Endothelial cell of umbilical vein (primary cell): ENCODE results near the gene TRIM56. TPM values are rescaled to one million over a fixed set of nuclear protein-coding genes. Genes with fewer than 3 reads are reported as not detected.

ENCODE experiments used
- BruUV-seq: library from RNA; stranded (reverse); fragments of 400-500 nt; replicated peaks from 2 replicates; lab custom pipeline; 2021; lab: Mats Ljungman, UMichigan
- CTCF ChIA-PET: fragments of 300-600, 350-600 bp; sonication (Branson Sonifier 250); formaldehyde crosslinking; loops from one replicate; lab custom pipeline; 2021; ENCODE audit warnings: antibody characterized with exemption, inconsistent platforms; lab: Charles Lee
- POLR2A ChIA-PET: fragments of 300-600, 350-600 bp; sonication (Branson Sonifier 250); formaldehyde crosslinking; loops from one replicate; lab custom pipeline; 2021; ENCODE audit warnings: antibody characterized with exemption, inconsistent platforms; lab: Charles Lee
- DNase-seq: peaks from one replicate; pipeline ENCODE4 v3.0.0-alpha.2; 2011; ENCODE audit warnings: low read depth, low spot score
- FAIRE-seq: peaks from 2 replicates; lab custom pipeline; 2011; peaks lifted over from hg19 to GRCh38; lab: Jason Lieb, UNC
- H2AFZ ChIP-seq: 2 replicates; pipeline ENCODE4 v1.6.0; 2012; ENCODE audit warnings: low read depth, low read length, control low read depth, inconsistent platforms
- H3K27ac ChIP-seq: 2 replicates; pipeline ENCODE4 v1.5.1; 2011; ENCODE audit warnings: low read depth, mild to moderate bottlenecking, control low read depth, low read length, moderate library complexity; ENCODE audit not compliant: insufficient read depth
- H3K27me3 ChIP-seq, 2 experiments: 2 replicates each; pipeline versions ENCODE4 v1.6.0 to v1.6.1; 2011; ENCODE audit warnings: low read length in 2 of 2, mixed read lengths in 1 of 2; ENCODE audit not compliant: control insufficient read depth in 2 of 2, insufficient read depth in 2 of 2
- H3K36me3 ChIP-seq, 2 experiments: 2 replicates in 1 of 2; 3 replicates in 1 of 2; pipeline ENCODE4 v1.5.1; 2011; ENCODE audit warnings: low read length in 2 of 2, mild to moderate bottlenecking in 1 of 2, moderate library complexity in 1 of 2; ENCODE audit not compliant: control insufficient read depth in 2 of 2, insufficient read depth in 2 of 2; ENCODE audit errors: extremely low read depth in 1 of 2
- H3K4me1 ChIP-seq: 3 replicates; pipeline ENCODE4 v1.5.1; 2011; ENCODE audit warnings: mild to moderate bottlenecking, low read length; ENCODE audit not compliant: control insufficient read depth, insufficient read depth; ENCODE audit errors: extremely low read depth
- H3K4me2 ChIP-seq: 2 replicates; pipeline ENCODE4 v1.6.1; 2011; ENCODE audit warnings: low read length, control low read depth, mixed read lengths; ENCODE audit not compliant: insufficient read depth
- H3K4me3 ChIP-seq, 3 experiments: fragments of 200-600 bp in 1 of 3; sonication (generic), shearing (Covaris generic) in 1 of 3; replicated peaks in 1 of 3; 2 replicates each; pipeline ENCODE4 v1.5.1; 2011 to 2016; ENCODE audit warnings: control low read depth in 3 of 3, low read length in 3 of 3, mild to moderate bottlenecking in 2 of 3, inconsistent platforms in 1 of 3, low read depth in 1 of 3, moderate library complexity in 1 of 3; ENCODE audit not compliant: insufficient read depth in 1 of 3
- H3K79me2 ChIP-seq: 2 replicates; pipeline ENCODE4 v1.6.0; 2012; ENCODE audit warnings: low read length, inconsistent platforms; ENCODE audit not compliant: control insufficient read depth, insufficient read depth
- H3K9ac ChIP-seq: replicated peaks from 2 replicates; pipeline ENCODE3; 2011; ENCODE audit warnings: low read length, control low read depth; ENCODE audit not compliant: insufficient read depth; ENCODE audit errors: extremely low read depth
- H3K9me1 ChIP-seq: replicated peaks from 3 replicates; pipeline ENCODE4 v1.6.0; 2011; ENCODE audit warnings: mild to moderate bottlenecking, low read length; ENCODE audit not compliant: control insufficient read depth, insufficient read depth; ENCODE audit errors: extremely low read depth
- H3K9me3 ChIP-seq: replicated peaks from 2 replicates; pipeline ENCODE4 v1.5.1; 2012; ENCODE audit warnings: low read length, inconsistent platforms; ENCODE audit not compliant: control insufficient read depth, insufficient read depth
- H4K20me1 ChIP-seq: replicated peaks from 2 replicates; pipeline ENCODE3; 2011; ENCODE audit warnings: mild to moderate bottlenecking, low read length; ENCODE audit not compliant: control insufficient read depth, insufficient read depth; ENCODE audit errors: extremely low read depth
- FOS ChIP-seq: IDR thresholded peaks from 2 replicates; pipeline ENCODE4 v1.6.1; 2011; ENCODE audit warnings: mild to moderate bottlenecking, low read length, moderate library complexity, borderline replicate concordance; ENCODE audit not compliant: insufficient read depth
- GATA2 ChIP-seq: IDR thresholded peaks from 2 replicates; pipeline ENCODE4 v1.7.0; 2011; ENCODE audit warnings: low read depth, mild to moderate bottlenecking, moderate library complexity, mixed read lengths, low read length; ENCODE audit not compliant: insufficient read length, insufficient read depth
- JUN ChIP-seq: IDR thresholded peaks from 2 replicates; pipeline ENCODE4 v1.6.1; 2011; ENCODE audit warnings: borderline replicate concordance, low read depth; ENCODE audit not compliant: insufficient read length, insufficient read depth
- MYC ChIP-seq: IDR thresholded peaks from one replicate; pipeline ENCODE4 v1.6.1; 2011; ENCODE audit warnings: mild to moderate bottlenecking, low read depth, low read length
- POLR2A ChIP-seq: IDR thresholded peaks from 2 replicates; pipeline ENCODE4 v1.6.1; 2012; ENCODE audit warnings: low read depth, mild to moderate bottlenecking, control low read depth, low read length
- POLR2AphosphoS5 ChIP-seq: IDR thresholded peaks from 2 replicates; pipeline ENCODE4 v1.6.1; 2012; ENCODE audit warnings: low read depth, mild to moderate bottlenecking, control low read depth, low read length, moderate library complexity; ENCODE audit not compliant: insufficient read depth
- dilution Hi-C: fragments of 300-500 bp; cut with MboI; formaldehyde crosslinking; loops from one replicate; pipeline ENCODE4 v1.15.0; 2019; ENCODE audit warnings: low sequenced_read_pairs; ENCODE audit not compliant: extremely low pct_ligation_motif_present
- intact Hi-C: fragments of 100-400 bp; cut with micrococcal nuclease; formaldehyde crosslinking; loops from one replicate; pipeline ENCODE4 v1.10.0; 2022
- polyA plus RNA-seq, 4 experiments: library from polyadenylated mRNA; depleted of rRNA in 3 of 4; stranded (reverse) in 3 of 4; unstranded in 1 of 4; fragments of >200 nt; gene quantifications; 2 replicates each; pipeline versions ENCODE4 v1.2.1 to v1.2.3, GENCODE V29; 2011 to 2012; ENCODE audit warnings: missing spikeins in 1 of 4
- total RNA-seq: library from RNA; stranded (reverse); gene quantifications from 2 replicates; pipeline ENCODE4 v1.2.3, GENCODE V29; 2021
- TF ChIP-seq, protein P1 (sequence below): IDR thresholded peaks from 2 replicates; pipeline ENCODE4 v1.6.1; 2011; ENCODE audit not compliant: insufficient read depth, insufficient read length
- TF ChIP-seq, protein P2 (sequence below), 2 donors: IDR thresholded peaks; 1 replicate in 1 of 2; 2 replicates in 1 of 2; pipeline ENCODE4 v1.5.1; 2011; ENCODE audit warnings: low read length in 2 of 2, mild to moderate bottlenecking in 2 of 2, moderate library complexity in 2 of 2, control low read depth in 1 of 2, inconsistent platforms in 1 of 2, low read depth in 1 of 2; ENCODE audit not compliant: insufficient read depth in 1 of 2; ENCODE audit errors: extremely low read depth in 1 of 2

Gene TRIM56
- total and polyA plus RNA-seq, 2 donors (not counting 3 experiments of a cell fraction or from before 2014, with no cell fraction given) = 2.3 to 25.1 TPM

DNA sequence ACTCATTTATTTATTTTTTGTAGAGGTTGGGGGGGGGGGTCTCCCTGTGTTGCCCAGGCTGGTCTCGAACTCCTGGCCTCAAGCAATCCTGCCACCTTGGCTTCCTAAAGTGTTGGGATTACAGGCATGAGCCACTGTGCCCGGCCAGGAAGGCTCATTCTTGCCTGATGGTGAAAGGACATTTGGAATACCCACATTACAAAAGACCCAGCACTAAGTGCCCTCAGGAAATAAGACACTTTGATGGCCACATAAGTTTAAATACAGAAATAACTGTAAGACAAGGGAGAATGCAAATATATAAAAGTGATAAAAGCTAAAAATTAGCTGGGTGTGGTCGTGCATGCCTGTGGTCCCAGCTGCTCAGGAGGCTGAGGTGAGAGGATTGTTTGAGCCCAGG lies 33.6 kb downstream of the TRIM56 start:
- peak overlapping the region; percentile 95 for H3K27ac ChIP-seq
- no TSS peak for BruUV-seq
- no peak overlapping the region for H3K9ac ChIP-seq
- no peak for TF ChIP-seq MYC
- no peak for TF ChIP-seq POLR2A
- no peak for TF ChIP-seq GATA2
- TF ChIP-seq, protein P1, sequence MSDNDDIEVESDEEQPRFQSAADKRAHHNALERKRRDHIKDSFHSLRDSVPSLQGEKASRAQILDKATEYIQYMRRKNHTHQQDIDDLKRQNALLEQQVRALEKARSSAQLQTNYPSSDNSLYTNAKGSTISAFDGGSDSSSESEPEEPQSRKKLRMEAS = no peak
- no peak for TF ChIP-seq JUN
- TF ChIP-seq, protein P2, sequence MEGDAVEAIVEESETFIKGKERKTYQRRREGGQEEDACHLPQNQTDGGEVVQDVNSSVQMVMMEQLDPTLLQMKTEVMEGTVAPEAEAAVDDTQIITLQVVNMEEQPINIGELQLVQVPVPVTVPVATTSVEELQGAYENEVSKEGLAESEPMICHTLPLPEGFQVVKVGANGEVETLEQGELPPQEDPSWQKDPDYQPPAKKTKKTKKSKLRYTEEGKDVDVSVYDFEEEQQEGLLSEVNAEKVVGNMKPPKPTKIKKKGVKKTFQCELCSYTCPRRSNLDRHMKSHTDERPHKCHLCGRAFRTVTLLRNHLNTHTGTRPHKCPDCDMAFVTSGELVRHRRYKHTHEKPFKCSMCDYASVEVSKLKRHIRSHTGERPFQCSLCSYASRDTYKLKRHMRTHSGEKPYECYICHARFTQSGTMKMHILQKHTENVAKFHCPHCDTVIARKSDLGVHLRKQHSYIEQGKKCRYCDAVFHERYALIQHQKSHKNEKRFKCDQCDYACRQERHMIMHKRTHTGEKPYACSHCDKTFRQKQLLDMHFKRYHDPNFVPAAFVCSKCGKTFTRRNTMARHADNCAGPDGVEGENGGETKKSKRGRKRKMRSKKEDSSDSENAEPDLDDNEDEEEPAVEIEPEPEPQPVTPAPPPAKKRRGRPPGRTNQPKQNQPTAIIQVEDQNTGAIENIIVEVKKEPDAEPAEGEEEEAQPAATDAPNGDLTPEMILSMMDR (IDR thresholded peaks at IDR 0.05; ENCODE audit: extremely low read depth in 1 of 2, insufficient read depth in 1 of 2, low read depth in 1 of 2, low read length in 2 of 2) = no peak
- no peak for TF ChIP-seq POLR2AphosphoS5
- no peak for TF ChIP-seq FOS
- ChIA-PET CTCF (interaction anchor here (3.5 kb wide), 1 partner anchor 24 kb away, joined by 14 read pairs; no protein-coding TSS in a partner anchor), POLR2A (interaction anchor here (1.1 to 3.6 kb wide), 2 partner anchors 9 to 10 kb away, joined by 4 to 15 read pairs; no protein-coding TSS in a partner anchor)
- peaks cover 61% of the 10 kb centered on the region for H3K4me1 ChIP-seq
- no peaks in the 10 kb centered on the region for H3K27me3 ChIP-seq
- no peaks in the 10 kb centered on the region for H3K9me1 ChIP-seq
- peaks cover 13% of the 10 kb centered on the region for H3K79me2 ChIP-seq
- no peak overlapping the region for H3K4me2 ChIP-seq
- intact Hi-C loops (no loop called here), dilution Hi-C loops (no loop called here)
- no peak for DNase-seq
- no peaks in the 10 kb centered on the region for H4K20me1 ChIP-seq
- FAIRE-seq = no peak
- H3K36me3 ChIP-seq = no peaks in the 10 kb centered on the region
- no peaks in the 10 kb centered on the region for H3K9me3 ChIP-seq
- no peak overlapping the region for H3K4me3 ChIP-seq
- no peak overlapping the region for H2AFZ ChIP-seq
